PC-9 (cell line): ENCODE data around the gene PLEKHB2. TPM values are rescaled to one million over a fixed set of nuclear protein-coding genes. Genes with fewer than 3 reads are reported as not detected.

Experiments
- BruUV-seq: library from RNA; stranded (reverse); fragments of 400-500 nt; replicated peaks from 2 replicates; lab custom pipeline; 2021; lab: Mats Ljungman, UMichigan
- CTCF ChIA-PET: fragments of 300-600 bp; sonication (Branson Sonifier 250); formaldehyde crosslinking; loops from one replicate; lab custom pipeline; 2022; ENCODE audit warnings: antibody characterized with exemption; lab: Charles Lee
- POLR2A ChIA-PET: fragments of 300-600 bp; sonication (Branson Sonifier 250); formaldehyde crosslinking; loops from one replicate; lab custom pipeline; 2022; ENCODE audit warnings: antibody characterized with exemption; ENCODE audit not compliant: unreplicated experiment; lab: Charles Lee
- DNase-seq, 2 experiments: peaks; one replicate each; pipeline versions ENCODE4 v3.0.0 to v3.0.0-alpha.2; 2015 to 2022; ENCODE audit warnings: mixed read lengths in 1 of 2
- H2AFZ ChIP-seq: fragments of 200-600 bp; sonication (generic); 2 replicates; pipeline ENCODE4 v1.8.1; 2017; ENCODE audit warnings: antibody characterized with exemption
- H3F3A ChIP-seq: fragments of 200-600 bp; sonication (generic); 2 replicates; pipeline ENCODE4 v1.8.1; 2017; ENCODE audit warnings: antibody characterized with exemption, mild to moderate bottlenecking, low read depth; ENCODE audit not compliant: insufficient read depth
- H3K27ac ChIP-seq: fragments of 200-600 bp; sonication (generic); 2 replicates; pipeline ENCODE4 v1.6.1; 2016; ENCODE audit warnings: mixed run types
- H3K27me3 ChIP-seq: fragments of 200-600 bp; sonication (generic); 2 replicates; pipeline ENCODE4 v1.6.1; 2016; ENCODE audit warnings: low read depth, mixed run types; ENCODE audit not compliant: insufficient read depth
- H3K36me3 ChIP-seq: fragments of 200-600 bp; sonication (generic); 2 replicates; pipeline ENCODE4 v1.6.1; 2016; ENCODE audit warnings: low read depth, mixed run types
- H3K4me1 ChIP-seq: fragments of 200-600 bp; sonication (generic); replicated peaks from 2 replicates; pipeline ENCODE4 v1.6.1; 2016; ENCODE audit warnings: mixed run types; ENCODE audit not compliant: insufficient read depth
- H3K4me2 ChIP-seq: fragments of 200-600 bp; sonication (generic); 2 replicates; pipeline ENCODE4 v1.6.1; 2017; ENCODE audit warnings: mixed run types
- H3K4me3 ChIP-seq: fragments of 200-600 bp; sonication (generic); 2 replicates; pipeline ENCODE4 v1.6.1; 2016; ENCODE audit warnings: mixed run types
- H3K79me2 ChIP-seq: fragments of 200-600 bp; sonication (generic); 2 replicates; pipeline ENCODE4 v1.6.1; 2017; ENCODE audit warnings: low read depth, mixed run types
- H3K9me2 ChIP-seq: fragments of 200-600 bp; sonication (generic); 2 replicates; pipeline ENCODE4 v1.8.1; 2017; ENCODE audit warnings: mild to moderate bottlenecking; ENCODE audit not compliant: insufficient read depth
- H3K9me3 ChIP-seq: fragments of 200-600 bp; sonication (generic); 2 replicates; pipeline ENCODE4 v1.8.1; 2016; ENCODE audit warnings: low read depth; ENCODE audit not compliant: insufficient read depth
- H4K20me1 ChIP-seq: fragments of 200-600 bp; sonication (generic); 2 replicates; pipeline ENCODE4 v1.8.1; 2017; ENCODE audit not compliant: insufficient read depth
- EZH2 ChIP-seq: fragments of 200-600 bp; sonication (generic); IDR thresholded peaks from 2 replicates; pipeline ENCODE4 v1.8.0; 2017; ENCODE audit warnings: antibody characterized with exemption, low read depth
- intact Hi-C: fragments of 100-400 bp; cut with micrococcal nuclease; formaldehyde crosslinking; loops from one replicate; pipeline ENCODE4 v1.10.0; 2022; ENCODE audit not compliant: unreplicated experiment
- total RNA-seq: library from RNA; stranded (reverse); gene quantifications from 2 replicates; pipeline ENCODE4 v1.2.3, GENCODE V29; 2021
- TF ChIP-seq, protein P1 (sequence below): fragments of 200-600 bp; sonication (generic); conservative IDR thresholded peaks from 2 replicates; pipeline ENCODE4 v1.6.1; 2017; ENCODE audit warnings: mixed run types, antibody characterized with exemption, mild to moderate bottlenecking, moderate library complexity

The PLEKHB2 gene
- total RNA-seq, 1 experiment from 2014 or later, result 46.2 TPM

DNA sequence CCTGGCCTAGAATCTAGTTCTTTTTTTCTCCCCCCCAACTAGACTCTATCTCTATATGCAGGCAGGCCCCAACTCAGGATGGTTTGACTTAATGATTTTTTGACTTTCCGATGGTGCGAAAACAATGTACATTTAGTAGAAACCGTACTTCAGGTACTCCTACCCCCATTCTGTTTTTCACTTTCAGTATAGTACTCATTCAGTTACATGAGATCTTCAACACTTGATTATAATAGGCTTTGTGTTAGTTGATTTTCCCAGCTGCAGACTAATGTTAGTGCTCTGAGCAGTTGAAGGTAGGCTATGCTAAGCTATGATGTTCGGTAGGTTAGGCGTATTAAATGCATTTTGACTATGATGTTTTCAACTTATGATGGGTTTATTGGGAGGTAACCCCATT lies 37.7 kb downstream of the PLEKHB2 start:
- Histone ChIP-seq H3K27ac (no peak overlapping the region), H3K4me1 (no peaks in the 10 kb centered on the region), H3K9me3 (no peaks in the 10 kb centered on the region), H3K4me2 (no peak overlapping the region), H3K4me3 (no peak overlapping the region), H4K20me1 (peaks cover 31% of the 10 kb centered on the region), H3K9me2 (no peaks in the 10 kb centered on the region), H3K27me3 (no peaks in the 10 kb centered on the region), H3K36me3 (peaks cover 11% of the 10 kb centered on the region; the same call in 1 of the 2 replicates), H3K79me2 (no peaks in the 10 kb centered on the region), H2AFZ (no peak overlapping the region), H3F3A (0 out of 2 replicates have a peak, but pooled peaks cover 4% of the 10 kb centered on the region)
- DNase-seq, result no peak
- TF ChIP-seq, protein P1, sequence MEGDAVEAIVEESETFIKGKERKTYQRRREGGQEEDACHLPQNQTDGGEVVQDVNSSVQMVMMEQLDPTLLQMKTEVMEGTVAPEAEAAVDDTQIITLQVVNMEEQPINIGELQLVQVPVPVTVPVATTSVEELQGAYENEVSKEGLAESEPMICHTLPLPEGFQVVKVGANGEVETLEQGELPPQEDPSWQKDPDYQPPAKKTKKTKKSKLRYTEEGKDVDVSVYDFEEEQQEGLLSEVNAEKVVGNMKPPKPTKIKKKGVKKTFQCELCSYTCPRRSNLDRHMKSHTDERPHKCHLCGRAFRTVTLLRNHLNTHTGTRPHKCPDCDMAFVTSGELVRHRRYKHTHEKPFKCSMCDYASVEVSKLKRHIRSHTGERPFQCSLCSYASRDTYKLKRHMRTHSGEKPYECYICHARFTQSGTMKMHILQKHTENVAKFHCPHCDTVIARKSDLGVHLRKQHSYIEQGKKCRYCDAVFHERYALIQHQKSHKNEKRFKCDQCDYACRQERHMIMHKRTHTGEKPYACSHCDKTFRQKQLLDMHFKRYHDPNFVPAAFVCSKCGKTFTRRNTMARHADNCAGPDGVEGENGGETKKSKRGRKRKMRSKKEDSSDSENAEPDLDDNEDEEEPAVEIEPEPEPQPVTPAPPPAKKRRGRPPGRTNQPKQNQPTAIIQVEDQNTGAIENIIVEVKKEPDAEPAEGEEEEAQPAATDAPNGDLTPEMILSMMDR, result no peak
- TF ChIP-seq EZH2, result no peak
- intact Hi-C loops, result no loop called here
- CTCF ChIA-PET, result no interaction called here
- BruUV-seq, result no TSS peak
- POLR2A ChIA-PET, result no interaction called here

DNA sequence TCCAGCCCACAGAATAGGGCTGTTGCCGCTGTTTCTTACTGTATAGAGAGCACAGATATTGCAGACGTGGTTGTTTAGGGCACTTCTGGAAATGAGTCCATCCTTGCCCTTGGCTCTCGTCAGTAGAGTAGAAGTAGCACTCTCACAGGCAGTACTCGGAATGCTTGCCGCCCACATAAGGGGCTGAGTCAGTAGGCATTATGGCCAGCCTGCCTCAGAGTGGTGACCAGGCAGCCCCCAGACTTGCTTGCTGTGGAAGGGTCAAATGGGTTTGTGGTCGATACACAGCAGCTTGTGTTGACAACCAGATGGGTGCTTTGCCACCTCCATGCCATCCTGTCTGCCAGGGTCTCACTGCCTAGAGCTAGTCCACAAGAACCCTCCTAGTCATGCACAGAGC lies 38.7 kb downstream of the PLEKHB2 start:
- no peak overlapping the region for H3K4me3 ChIP-seq
- H3K79me2 ChIP-seq, result no peaks in the 10 kb centered on the region
- intact Hi-C loops, result no loop called here
- H3K27me3 ChIP-seq, result no peaks in the 10 kb centered on the region
- H3K4me2 ChIP-seq, result no peak overlapping the region
- DNase-seq, result no peak
- H3K9me3 ChIP-seq, result no peaks in the 10 kb centered on the region
- no peak for TF ChIP-seq EZH2
- TF ChIP-seq, protein P1, result no peak
- H3K27ac ChIP-seq, result no peak overlapping the region
- peaks cover 14% of the 10 kb centered on the region; the same call in 1 of the 2 replicates for H3K36me3 ChIP-seq
- no peaks in the 10 kb centered on the region for H3K4me1 ChIP-seq
- H4K20me1 ChIP-seq, result peaks cover 29% of the 10 kb centered on the region
- ChIA-PET CTCF (no interaction called here), POLR2A (no interaction called here)
- no peaks in the 10 kb centered on the region for H3K9me2 ChIP-seq
- 0 out of 2 replicates have a peak, but pooled peaks cover 4% of the 10 kb centered on the region for H3F3A ChIP-seq
- no peak overlapping the region for H2AFZ ChIP-seq
- BruUV-seq, result no TSS peak

DNA sequence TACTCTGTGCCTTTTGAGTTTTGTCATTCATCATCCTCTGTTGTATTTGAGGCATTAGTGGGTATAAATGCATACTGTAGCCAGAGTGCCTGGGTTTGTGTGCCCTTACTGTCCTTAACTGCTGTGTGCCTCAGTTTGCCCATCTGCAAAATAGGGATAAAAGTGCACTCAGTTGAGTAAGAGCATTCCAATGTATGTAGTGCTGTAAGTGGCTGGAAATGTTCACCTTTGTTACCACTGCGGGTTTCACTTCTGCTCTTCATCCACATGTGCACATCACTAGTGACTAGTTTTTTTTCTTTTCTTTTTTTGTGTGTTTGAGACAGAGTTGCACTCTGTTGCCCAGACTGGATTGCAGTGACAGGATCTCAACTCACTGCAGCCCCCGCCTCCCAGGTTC lies 39.9 kb downstream of the PLEKHB2 start:
- Histone ChIP-seq H3K9me3 (no peaks in the 10 kb centered on the region), H2AFZ (no peak overlapping the region), H3K27me3 (no peaks in the 10 kb centered on the region), H3K4me3 (no peak overlapping the region), H3K27ac (no peak overlapping the region), H4K20me1 (peaks cover 23% of the 10 kb centered on the region), H3K36me3 (0 out of 2 replicates have a peak, but pooled peaks cover 7% of the 10 kb centered on the region), H3K9me2 (no peaks in the 10 kb centered on the region), H3F3A (0 out of 2 replicates have a peak, but pooled peaks cover 4% of the 10 kb centered on the region), H3K79me2 (no peaks in the 10 kb centered on the region), H3K4me1 (no peaks in the 10 kb centered on the region), H3K4me2 (no peak overlapping the region)
- intact Hi-C loops, result loop anchor here (5.0 kb wide), 1 partner anchor 348 kb away; no protein-coding TSS in a partner anchor
- POLR2A ChIA-PET, result no interaction called here
- TF ChIP-seq EZH2, result no peak
- TF ChIP-seq, protein P1, result no peak
- CTCF ChIA-PET, result no interaction called here
- no peak for DNase-seq
- no TSS peak for BruUV-seq
